Peyer's patch (tissue), 4 donors: ENCODE measurements around the gene GPC6. TPM values are rescaled to one million over a fixed set of nuclear protein-coding genes. Genes with fewer than 3 reads are reported as not detected.

Source experiments
- DNase-seq, 3 donors: peaks; one replicate each; pipeline ENCODE4 v3.0.0-alpha.2; 2017 to 2019
- H3K27ac ChIP-seq, 4 donors: fragments of 200-600 bp; sonication (generic); one replicate each; pipeline ENCODE4 v1.5.1; 2016 to 2019
- H3K27me3 ChIP-seq, 2 donors: fragments of 200-600 bp; sonication (generic); one replicate each; pipeline ENCODE4 v1.5.1; 2019
- H3K36me3 ChIP-seq, 3 donors: fragments of 200-600 bp; sonication (generic); one replicate each; pipeline ENCODE4 v1.5.1; 2016 to 2019
- H3K4me1 ChIP-seq, 4 donors: fragments of 200-600 bp; sonication (generic); one replicate each; pipeline ENCODE4 v1.5.1; 2016 to 2019
- H3K4me3 ChIP-seq, 4 donors: fragments of 200-600 bp; sonication (generic); 1 replicate in 3 of 4; 2 replicates in 1 of 4; pipeline ENCODE4 v1.5.1; 2016 to 2019; ENCODE audit warnings: mild to moderate bottlenecking in 1 of 4
- H3K9me3 ChIP-seq, 4 donors: fragments of 200-600 bp; sonication (generic); one replicate each; pipeline ENCODE4 v1.5.1; 2016 to 2019; ENCODE audit warnings: mild to moderate bottlenecking in 1 of 4
- POLR2A ChIP-seq, 2 donors: fragments of 450-650 bp; IDR thresholded peaks; one replicate each; pipeline ENCODE4 v1.5.1; 2017; ENCODE audit warnings: antibody characterized with exemption in 2 of 2, mild to moderate bottlenecking in 2 of 2, moderate library complexity in 2 of 2
- total RNA-seq, 4 donors: library from RNA; depleted of rRNA; stranded (reverse); fragments of >200 nt; gene quantifications; one replicate each; pipeline ENCODE4 v1.1.0, GENCODE V29; 2016
- TF ChIP-seq, protein P1 (sequence below), 6 experiments: fragments of 450-650 bp in 4 of 6; fragments of 200-600 bp in 2 of 6; sonication (generic) in 1 of 6; IDR thresholded peaks; one replicate each; pipeline ENCODE4 v1.5.1; 2017 to 2019; ENCODE audit warnings: antibody characterized with exemption in 6 of 6, mild to moderate bottlenecking in 3 of 6, moderate library complexity in 1 of 6

Gene GPC6
- total RNA-seq, 4 donors from 2014 or later = 1.6 to 13.2 (median 2.6) TPM

DNA sequence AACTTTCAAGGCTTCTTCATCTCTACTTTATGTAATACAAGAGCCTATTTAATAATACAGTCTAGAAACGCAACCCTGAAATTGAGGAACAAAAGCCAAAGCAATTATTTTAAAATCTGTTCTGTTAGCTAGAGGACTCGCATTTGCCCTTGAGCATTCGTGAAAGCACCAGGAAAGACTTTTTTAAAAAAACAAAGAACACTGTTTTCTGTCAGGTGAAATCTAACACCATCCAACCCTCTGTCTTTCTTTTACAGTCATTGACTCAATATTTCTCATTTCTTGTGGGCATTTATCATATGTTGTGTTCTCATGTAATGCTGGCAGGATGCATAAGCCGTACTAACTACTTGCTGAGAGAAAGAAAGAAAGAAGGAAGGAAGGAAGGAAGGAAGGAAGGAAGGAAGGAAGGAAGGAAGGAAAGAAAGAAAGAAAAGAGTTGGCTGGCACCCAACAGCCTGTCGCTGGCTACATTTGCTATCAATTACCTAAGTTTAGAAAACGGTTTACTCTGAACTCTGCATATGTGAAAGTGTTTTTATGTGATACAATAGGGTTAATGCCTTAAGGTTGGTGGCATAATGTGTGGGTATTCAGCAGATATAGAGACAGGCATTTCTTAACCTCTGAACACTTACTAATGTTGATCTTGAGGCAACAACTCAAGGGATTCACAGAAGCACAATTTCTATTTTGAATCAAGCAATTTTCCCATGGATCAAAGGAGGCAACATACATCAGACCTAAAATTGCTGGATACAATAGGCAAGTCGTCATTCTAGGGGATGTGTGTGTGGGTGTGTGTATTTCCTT is 807.4 kb downstream of the GPC6 start:
- no peak for DNase-seq
- no peaks in the 10 kb centered on the region for H3K9me3 ChIP-seq
- no peak overlapping the region for H3K27ac ChIP-seq
- no peaks in the 10 kb centered on the region for H3K36me3 ChIP-seq
- H3K4me1 ChIP-seq = no peaks in the 10 kb centered on the region
- TF ChIP-seq, protein P1, sequence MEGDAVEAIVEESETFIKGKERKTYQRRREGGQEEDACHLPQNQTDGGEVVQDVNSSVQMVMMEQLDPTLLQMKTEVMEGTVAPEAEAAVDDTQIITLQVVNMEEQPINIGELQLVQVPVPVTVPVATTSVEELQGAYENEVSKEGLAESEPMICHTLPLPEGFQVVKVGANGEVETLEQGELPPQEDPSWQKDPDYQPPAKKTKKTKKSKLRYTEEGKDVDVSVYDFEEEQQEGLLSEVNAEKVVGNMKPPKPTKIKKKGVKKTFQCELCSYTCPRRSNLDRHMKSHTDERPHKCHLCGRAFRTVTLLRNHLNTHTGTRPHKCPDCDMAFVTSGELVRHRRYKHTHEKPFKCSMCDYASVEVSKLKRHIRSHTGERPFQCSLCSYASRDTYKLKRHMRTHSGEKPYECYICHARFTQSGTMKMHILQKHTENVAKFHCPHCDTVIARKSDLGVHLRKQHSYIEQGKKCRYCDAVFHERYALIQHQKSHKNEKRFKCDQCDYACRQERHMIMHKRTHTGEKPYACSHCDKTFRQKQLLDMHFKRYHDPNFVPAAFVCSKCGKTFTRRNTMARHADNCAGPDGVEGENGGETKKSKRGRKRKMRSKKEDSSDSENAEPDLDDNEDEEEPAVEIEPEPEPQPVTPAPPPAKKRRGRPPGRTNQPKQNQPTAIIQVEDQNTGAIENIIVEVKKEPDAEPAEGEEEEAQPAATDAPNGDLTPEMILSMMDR (IDR thresholded peaks at IDR 0.05) = no peak
- H3K27me3 ChIP-seq = no peaks in the 10 kb centered on the region
- H3K4me3 ChIP-seq = no peak overlapping the region

DNA sequence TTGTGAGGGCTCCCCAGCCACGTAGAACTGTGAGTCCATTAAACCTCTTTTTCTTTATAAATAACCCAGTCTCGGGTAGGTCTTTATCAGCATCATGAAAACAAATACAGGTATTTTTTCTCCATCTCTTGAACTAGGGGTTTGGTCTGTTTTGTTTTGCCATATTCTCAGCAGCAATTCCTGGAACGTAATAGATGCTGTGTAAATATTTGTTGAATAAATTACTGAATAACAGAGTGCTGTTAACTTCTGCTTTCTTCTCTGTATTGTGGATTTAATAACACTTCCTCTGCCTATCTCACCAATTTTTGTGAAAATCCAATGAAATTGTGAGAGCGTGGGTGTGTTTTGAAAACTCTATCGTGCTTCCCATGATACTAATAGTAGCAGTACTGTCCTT is 823.4 kb downstream of the GPC6 start:
- Histone ChIP-seq H3K4me1 (no peaks in the 10 kb centered on the region), H3K36me3 (no peaks in the 10 kb centered on the region), H3K27ac (no peak overlapping the region), H3K27me3 (no peaks in the 10 kb centered on the region), H3K9me3 (no peaks in the 10 kb centered on the region), H3K4me3 (no peak overlapping the region)
- DNase-seq = no peak
- TF ChIP-seq, protein P1 (IDR thresholded peaks at IDR 0.05) = no peak
- no peak for TF ChIP-seq POLR2A (IDR thresholded peaks at IDR 0.05)

DNA sequence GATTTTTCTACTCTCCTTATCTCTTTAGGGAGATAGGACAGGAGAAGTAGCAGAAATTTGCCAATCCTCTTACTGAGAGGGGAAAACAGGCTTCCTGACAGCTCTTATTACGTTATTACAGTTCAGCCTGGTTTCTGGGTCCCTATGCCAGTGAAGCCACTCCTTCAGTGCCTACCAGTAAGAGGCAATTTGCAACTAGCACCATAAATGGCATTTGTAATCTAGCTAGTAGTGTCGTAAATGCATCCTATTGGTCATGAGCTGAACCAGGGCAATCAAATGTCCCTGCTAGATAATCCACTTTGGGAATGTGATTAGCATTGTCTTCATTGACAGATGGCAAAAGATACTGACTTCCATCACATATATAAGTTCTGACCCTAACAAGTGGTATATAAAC is 824.1 kb downstream of the GPC6 start:
- H3K9me3 ChIP-seq = no peaks in the 10 kb centered on the region
- no peak for DNase-seq
- H3K4me1 ChIP-seq = no peaks in the 10 kb centered on the region
- H3K36me3 ChIP-seq = no peaks in the 10 kb centered on the region
- H3K27me3 ChIP-seq = no peaks in the 10 kb centered on the region
- no peak overlapping the region for H3K4me3 ChIP-seq
- TF ChIP-seq POLR2A (IDR thresholded peaks at IDR 0.05) = no peak
- TF ChIP-seq, protein P1 (IDR thresholded peaks at IDR 0.05) = no peak
- H3K27ac ChIP-seq = no peak overlapping the region

DNA sequence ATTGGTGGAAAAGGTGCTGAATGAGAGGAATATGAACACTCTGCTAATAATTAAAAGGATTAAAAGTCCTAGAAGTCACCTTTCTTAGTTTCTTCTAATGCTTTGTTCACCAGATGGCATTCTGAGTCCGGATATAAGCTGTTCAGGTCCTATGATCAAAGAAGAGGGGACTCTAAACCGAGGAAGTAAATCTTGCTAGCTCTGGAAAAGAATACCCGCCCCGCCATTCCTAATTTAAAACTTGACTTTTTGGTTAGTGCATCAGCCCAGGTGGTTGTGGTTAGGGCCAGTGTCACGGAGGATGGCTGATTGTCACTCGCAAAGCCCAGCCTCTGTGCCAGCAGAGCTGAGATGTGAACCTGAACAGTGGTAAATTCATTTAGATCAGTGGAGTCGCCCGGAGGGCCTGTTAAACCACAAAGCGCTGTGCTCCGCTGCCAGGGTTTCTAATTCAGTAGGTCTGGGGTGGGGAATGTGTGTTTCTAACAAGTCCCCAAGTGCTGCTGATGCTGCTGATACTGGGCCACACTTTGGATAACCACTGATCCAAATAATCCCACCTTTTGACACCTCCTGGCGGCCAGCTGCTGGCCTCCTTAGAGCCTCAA is 827.5 kb downstream of the GPC6 start:
- H3K9me3 ChIP-seq = no peaks in the 10 kb centered on the region
- no peak overlapping the region for H3K27ac ChIP-seq
- H3K27me3 ChIP-seq = no peaks in the 10 kb centered on the region
- H3K36me3 ChIP-seq = no peaks in the 10 kb centered on the region
- no peak overlapping the region for H3K4me3 ChIP-seq
- no peak for DNase-seq
- no peaks in the 10 kb centered on the region for H3K4me1 ChIP-seq
- TF ChIP-seq, protein P1 (IDR thresholded peaks at IDR 0.05) = no peak
- TF ChIP-seq POLR2A (IDR thresholded peaks at IDR 0.05) = no peak

DNA sequence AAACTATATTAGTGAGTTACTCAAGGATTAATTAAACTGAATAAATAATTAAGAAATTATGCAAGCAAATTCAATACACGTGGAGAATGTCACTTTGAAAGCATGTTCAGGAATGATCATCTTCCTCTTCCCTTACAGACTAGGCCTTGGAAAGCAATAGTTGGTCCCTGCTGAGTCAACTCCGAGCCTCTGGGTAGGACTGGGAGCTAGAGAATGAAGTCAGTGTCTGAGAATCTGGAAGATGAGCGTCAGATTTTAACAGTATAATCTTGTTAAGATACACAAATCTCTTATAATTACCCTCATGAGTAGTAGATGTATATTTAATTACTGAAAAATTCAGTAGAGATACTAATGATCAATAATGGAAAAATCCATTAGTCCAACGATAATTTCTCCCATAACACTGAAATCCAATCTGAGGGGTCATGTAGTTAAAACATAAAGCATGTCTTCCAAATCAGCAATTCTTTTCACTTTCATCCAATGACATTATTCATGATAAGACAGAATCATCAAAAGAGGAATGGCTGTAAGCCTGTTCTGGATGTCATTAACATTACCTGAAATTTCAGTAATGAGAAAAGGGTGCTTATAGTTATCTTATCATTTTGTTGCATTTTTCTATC is 829.9 kb downstream of the GPC6 start:
- Histone ChIP-seq H3K27me3 (no peaks in the 10 kb centered on the region), H3K9me3 (no peaks in the 10 kb centered on the region), H3K4me3 (no peak overlapping the region), H3K4me1 (no peaks in the 10 kb centered on the region), H3K27ac (no peak overlapping the region), H3K36me3 (no peaks in the 10 kb centered on the region)
- TF ChIP-seq POLR2A (IDR thresholded peaks at IDR 0.05) = no peak
- TF ChIP-seq, protein P1 (IDR thresholded peaks at IDR 0.05) = no peak
- no peak for DNase-seq
